Right kidney (tissue), 1 donor: ENCODE measurements around the gene FBXW9.
A peak's percentile ranks its signal among the peaks of the same experiment; 100 is the strongest.
"Not testable (repeated sequence)": the region's sequence is repeated elsewhere in the genome, so short reads cannot be mapped to it uniquely, and the experiment has no call there.

Experiments
- DNase-seq: peaks from one replicate; pipeline ENCODE4 v3.0.0-alpha.2; 2016

Gene FBXW9

GRCh38 chr19:12681074-12681987 lies 15.1 kb downstream of the FBXW9 start, which contains the start of gene DHPS:
Gene DHPS, minus strand, starts transcription at chr19:12681880. Its CDS starts 114 bp downstream, at chr19:12681766.
- DNase-seq: peak; percentile 92

- DNase-seq: no peak
Observed at GRCh38 chr19:12680034-12680433, 16.4 kb downstream of the FBXW9 start.

GRCh38 chr19:12678039-12678438 lies 18.4 kb downstream of the FBXW9 start:
- DNase-seq: not testable (repeated sequence)

- no peak for DNase-seq
Observed at GRCh38 chr19:12676928-12677327, 19.5 kb downstream of the FBXW9 start.

- DNase-seq: peak; percentile 65
Observed at GRCh38 chr19:12676384-12676792, 20.0 kb downstream of the FBXW9 start.

GRCh38 chr19:12675940-12676339 lies 20.5 kb downstream of the FBXW9 start:
- no peak for DNase-seq

- DNase-seq: no peak
Observed at GRCh38 chr19:12675399-12675798, 21.0 kb downstream of the FBXW9 start.

GRCh38 chr19:12672744-12673143 lies 23.7 kb downstream of the FBXW9 start:
- no peak for DNase-seq

- DNase-seq: no peak
Observed at GRCh38 chr19:12670159-12670928, 26.1 kb downstream of the FBXW9 start.

GRCh38 chr19:12669270-12670158 lies 26.9 kb downstream of the FBXW9 start:
- peak; percentile 95 for DNase-seq

- no peak for DNase-seq
Observed at GRCh38 chr19:12668932-12669269, 27.5 kb downstream of the FBXW9 start.

- no peak for DNase-seq
Observed at GRCh38 chr19:12668346-12668745, 28.1 kb downstream of the FBXW9 start.

GRCh38 chr19:12667731-12668302 lies 28.6 kb downstream of the FBXW9 start:
- no peak for DNase-seq

GRCh38 chr19:12666265-12667048 lies 30.0 kb downstream of the FBXW9 start, which contains the start of the genes MAN2B1 and WDR83:
Gene MAN2B1, minus strand, starts transcription at chr19:12666742. Its CDS starts 41 bp downstream, at chr19:12666701.
Gene WDR83, plus strand, starts transcription at chr19:12666807. Its CDS starts 2,984 bp downstream, at chr19:12669791.
- DNase-seq: peak; percentile 90

- no peak for DNase-seq
Observed at GRCh38 chr19:12665671-12666264, 30.7 kb downstream of the FBXW9 start.

GRCh38 chr19:12665281-12665573 lies 31.2 kb downstream of the FBXW9 start:
- DNase-seq: no peak

- no peak for DNase-seq
Observed at GRCh38 chr19:12664406-12665280, 31.8 kb downstream of the FBXW9 start.

GRCh38 chr19:12660980-12661379 lies 35.5 kb downstream of the FBXW9 start:
- DNase-seq: no peak

- no peak for DNase-seq
Observed at GRCh38 chr19:12657966-12658365, 38.5 kb downstream of the FBXW9 start.
